HepG2 (cell line): ENCODE results near the gene NRDE2. TPM values are rescaled to one million over a fixed set of nuclear protein-coding genes. Genes with fewer than 3 reads are reported as not detected.
A peak's percentile ranks its signal among the peaks of the same experiment; 100 is the strongest.

Experiments
- ATAC-seq: fragments of 200-7000 bp; cut with Tn5 transposase; 3 replicates; pipeline ENCODE4 v1.9.1; 2020; ENCODE audit warnings: mild to moderate bottlenecking, moderate library complexity
- BruUV-seq: library from RNA; stranded (reverse); fragments of 400-500 nt; replicated peaks from 2 replicates; lab custom pipeline; 2021; lab: Mats Ljungman, UMichigan
- CTCF ChIA-PET: fragments of 300-600 bp; formaldehyde crosslinking; extraction: SDS; loops from one replicate; lab custom pipeline; 2021; ENCODE audit warnings: low total read pairs, inconsistent platforms, low intra/inter-chr PET ratio; lab: Yijun Ruan, JAX
- POLR2A ChIA-PET: fragments of 350-600 bp; sonication (Branson Sonifier 250); formaldehyde crosslinking; loops from one replicate; lab custom pipeline; 2020; ENCODE audit warnings: antibody characterized with exemption, inconsistent platforms; lab: Yijun Ruan, JAX
- DNase-seq: peaks from one replicate; pipeline ENCODE4 v3.0.0-alpha.2; 2015; ENCODE audit warnings: low spot score
- FAIRE-seq: peaks from 3 replicates; lab custom pipeline; 2011; peaks lifted over from hg19 to GRCh38; lab: Jason Lieb, UNC
- H2AFZ ChIP-seq: one replicate; pipeline ENCODE4 v1.6.1; 2011; ENCODE audit warnings: low read length, inconsistent platforms
- H3K27ac ChIP-seq: fragments of 300-600 bp; 3 replicates; pipeline ENCODE4 v1.8.0; 2011; ENCODE audit warnings: mixed run types, mild to moderate bottlenecking, mixed read lengths, low read length, inconsistent platforms; ENCODE audit not compliant: insufficient read depth; ENCODE audit errors: extremely low read length
- H3K27me3 ChIP-seq, 2 experiments: fragments of 200-600 bp in 1 of 2; 2 replicates in 1 of 2; 3 replicates in 1 of 2; pipeline versions ENCODE4 v1.6.0 to v1.8.0; 2011; ENCODE audit warnings: low read length in 2 of 2, mild to moderate bottlenecking in 2 of 2, moderate library complexity in 2 of 2, inconsistent platforms in 1 of 2; ENCODE audit not compliant: insufficient read depth in 2 of 2, control insufficient read depth in 1 of 2
- H3K36me3 ChIP-seq, 2 experiments: fragments of 200-600 bp in 1 of 2; replicated peaks in 1 of 2; 2 replicates in 1 of 2; 3 replicates in 1 of 2; pipeline versions ENCODE4 v1.5.1 to v1.8.0; 2011; ENCODE audit warnings: low read length in 2 of 2, inconsistent platforms in 1 of 2; ENCODE audit not compliant: insufficient read depth in 2 of 2, control insufficient read depth in 1 of 2
- H3K4me1 ChIP-seq: 2 replicates; pipeline ENCODE4 v1.5.1; 2012; ENCODE audit warnings: low read length, inconsistent platforms; ENCODE audit not compliant: insufficient read depth
- H3K4me2 ChIP-seq: 2 replicates; pipeline ENCODE4 v1.6.0; 2011; ENCODE audit warnings: low read depth, low read length, inconsistent platforms
- H3K4me3 ChIP-seq, 3 experiments: fragments of 200-600 bp in 1 of 3; sonication (generic), shearing (Covaris generic) in 1 of 3; replicated peaks in 1 of 3; 2 replicates each; pipeline ENCODE4 v1.5.1; 2011 to 2016; ENCODE audit warnings: low read length in 3 of 3, inconsistent platforms in 2 of 3, low read depth in 2 of 3, mild to moderate bottlenecking in 2 of 3, control low read depth in 1 of 3, mixed read lengths in 1 of 3; ENCODE audit not compliant: insufficient read depth in 1 of 3
- H3K79me2 ChIP-seq: one replicate; pipeline ENCODE4 v1.6.1; 2011; ENCODE audit warnings: low read length, inconsistent platforms; ENCODE audit not compliant: insufficient read depth
- H3K9ac ChIP-seq: 2 replicates; pipeline ENCODE4 v1.6.0; 2011; ENCODE audit warnings: mild to moderate bottlenecking, low read depth, low read length, inconsistent platforms; ENCODE audit not compliant: insufficient read depth
- H3K9me3 ChIP-seq: 2 replicates; pipeline ENCODE4 v1.5.1; 2012; ENCODE audit warnings: mild to moderate bottlenecking, low read length
- H4K20me1 ChIP-seq: 2 replicates; pipeline ENCODE4 v1.6.0; 2011; ENCODE audit warnings: inconsistent platforms, mild to moderate bottlenecking, low read length, moderate library complexity; ENCODE audit not compliant: insufficient read depth
- AGO2 ChIP-seq: fragments of 200-400 bp; formaldehyde crosslinking; optimal IDR thresholded peaks from 2 replicates; pipeline ENCODE3; 2017; ENCODE audit warnings: mild to moderate bottlenecking, low read depth, low read length, moderate library complexity
- ATF7-NPFF ChIP-seq: sonication (generic); formaldehyde crosslinking; IDR thresholded peaks from 2 replicates; pipeline ENCODE4 v1.8.1; 2023; ENCODE audit warnings: mild to moderate bottlenecking, low read depth, missing genetic modification reagents, moderate library complexity
- CEBPB ChIP-seq: IDR thresholded peaks from 2 replicates; pipeline ENCODE4 v1.6.1; 2011; ENCODE audit warnings: low read depth, low read length, improper control_type of control experiment, borderline replicate concordance
- FOXK2 ChIP-seq: fragments of 450-650 bp; IDR thresholded peaks from 2 replicates; pipeline ENCODE4 v1.6.1; 2016
- HHEX ChIP-seq: IDR thresholded peaks from 2 replicates; pipeline ENCODE4 v1.6.1; 2016; ENCODE audit warnings: control low read depth
- MAFF ChIP-seq: IDR thresholded peaks from 2 replicates; pipeline ENCODE4 v1.6.1; 2011; ENCODE audit warnings: low read depth, low read length, improper control_type of control experiment
- MTA3 ChIP-seq: sonication (generic); formaldehyde crosslinking; IDR thresholded peaks from 2 replicates; pipeline ENCODE4 v1.4.0; 2020; ENCODE audit warnings: missing genetic modification reagents
- PCBP1 ChIP-seq: fragments of 200-400 bp; formaldehyde crosslinking; IDR thresholded peaks from 2 replicates; pipeline ENCODE4 v1.6.1; 2017; ENCODE audit warnings: mild to moderate bottlenecking, low read depth, low read length, borderline replicate concordance
- PCBP2 ChIP-seq: fragments of 200-400 bp; formaldehyde crosslinking; optimal IDR thresholded peaks from 2 replicates; pipeline ENCODE3; 2018; ENCODE audit warnings: low read length, low read depth; ENCODE audit not compliant: poor library complexity, severe bottlenecking
- PHF8 ChIP-seq: sonication (generic); formaldehyde crosslinking; IDR thresholded peaks from 2 replicates; pipeline ENCODE4 v1.5.0; 2020; ENCODE audit warnings: missing genetic modification reagents
- RELA ChIP-seq: sonication (generic); formaldehyde crosslinking; IDR thresholded peaks from 2 replicates; pipeline ENCODE4 v1.4.0; 2020; ENCODE audit warnings: missing genetic modification reagents
- RNF2 ChIP-seq: fragments of 450-650 bp; conservative IDR thresholded peaks from 2 replicates; pipeline ENCODE4 v1.6.1; 2016; ENCODE audit warnings: low read depth
- SIX1 ChIP-seq: sonication (generic); formaldehyde crosslinking; IDR thresholded peaks from 2 replicates; pipeline ENCODE4 v1.4.0; 2020; ENCODE audit warnings: missing genetic modification reagents, borderline replicate concordance
- ZBTB14 ChIP-seq: sonication (generic); formaldehyde crosslinking; IDR thresholded peaks from 2 replicates; pipeline ENCODE4 v1.4.0; 2020; ENCODE audit warnings: missing genetic modification reagents
- ZNF256 ChIP-seq: sonication (generic); formaldehyde crosslinking; conservative IDR thresholded peaks from 2 replicates; pipeline ENCODE4 v1.4.0; 2020; ENCODE audit warnings: missing genetic modification reagents
- ZNF326 ChIP-seq: sonication (generic); formaldehyde crosslinking; IDR thresholded peaks from 2 replicates; pipeline ENCODE4 v1.4.0; 2020; ENCODE audit warnings: missing genetic modification reagents, borderline replicate concordance
- WGBS: methylation state at CpG from one replicate; pipeline ENCODE4 v1.1.6; 2017; ENCODE audit warnings: low lambda C conversion rate; 5-methylcytosine and 5-hydroxymethylcytosine counted together
- in situ Hi-C: cut with HindIII; loops from 2 replicates; pipeline ENCODE4 v1.10.0; 2017; ENCODE audit warnings: low pct_unique_long_range_greater_than_20kb; ENCODE audit not compliant: extremely low pct_ligation_motif_present
- intact Hi-C: fragments of 100-400 bp; cut with micrococcal nuclease; formaldehyde crosslinking; loops from one replicate; pipeline ENCODE4 v1.10.0; 2022; ENCODE audit not compliant: unreplicated experiment
- polyA plus RNA-seq, 8 experiments: library from polyadenylated mRNA; depleted of rRNA in 3 of 8; stranded (reverse) in 7 of 8; unstranded in 1 of 8; fragments of >200 nt; fragmentation: Illumina TruSeq in 4 of 8; extraction: Trizol in 4 of 8; gene quantifications; 2 replicates each; pipeline versions ENCODE4 v1.2.1 to v1.2.3, GENCODE V29; 2011 to 2016; ENCODE audit warnings: low read depth in 4 of 8, missing spikeins in 1 of 8, mixed read lengths in 1 of 8; ENCODE audit not compliant: insufficient read depth in 1 of 8
- total RNA-seq, 5 experiments: library from RNA; depleted of rRNA; stranded (reverse); fragments of >200 nt; fragmentation: Illumina TruSeq; extraction: Trizol; gene quantifications; 2 replicates each; pipeline ENCODE4 v1.2.3, GENCODE V29; 2016; ENCODE audit warnings: low read depth in 1 of 5
- TF ChIP-seq, protein P1 (sequence below): sonication (generic); formaldehyde crosslinking; IDR thresholded peaks from 2 replicates; pipeline ENCODE4 v1.4.0; 2020; ENCODE audit warnings: missing genetic modification reagents
- TF ChIP-seq, protein P2 (sequence below): sonication (generic); formaldehyde crosslinking; IDR thresholded peaks from 2 replicates; pipeline ENCODE4 v1.4.0; 2020; ENCODE audit warnings: missing genetic modification reagents

Gene NRDE2
- total and polyA plus RNA-seq, 2 of the 13 experiments (the other 11 are each of a cell fraction or from before 2014, with no cell fraction given) = 5.6 to 12.5 TPM

DNA sequence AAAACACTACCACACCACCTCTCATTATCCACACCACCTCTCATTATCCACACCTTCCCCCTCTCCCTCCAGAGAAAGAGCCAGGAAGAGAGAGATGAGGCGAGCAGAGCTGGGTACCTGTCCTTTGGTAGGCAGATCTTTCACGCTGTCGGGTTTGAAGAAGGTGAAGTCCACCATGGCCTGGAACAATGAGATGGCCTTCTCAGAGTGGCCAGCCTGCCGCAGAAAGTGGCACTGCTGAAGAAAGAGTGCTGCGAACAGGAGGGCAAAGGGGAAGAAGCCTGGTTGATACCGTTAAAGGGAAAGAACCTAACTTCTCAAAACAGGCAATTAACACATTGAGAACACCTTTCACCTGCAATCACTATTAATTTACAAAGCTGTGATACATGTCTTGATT, 30.6 kb downstream of the NRDE2 start (continued):
- TF ChIP-seq MAFF = no peak

- Histone ChIP-seq H3K9me3 (no peaks in the 10 kb centered on the region), H3K4me2 (no peak overlapping the region), H3K4me3 (no peak overlapping the region), H3K79me2 (no peaks in the 10 kb centered on the region), H3K27me3 (no peaks in the 10 kb centered on the region), H3K9ac (no peak overlapping the region), H3K4me1 (peaks cover 37% of the 10 kb centered on the region), H3K36me3 (peaks cover 7 to 41% of the 10 kb centered on the region in 2 experiments; a peak in 4 of 5 replicates), H4K20me1 (no peaks in the 10 kb centered on the region), H3K27ac (no peak overlapping the region), H2AFZ (no peak overlapping the region)
- intact Hi-C loops (loop anchor here (1.0 to 5.0 kb wide), 3 partner anchors 99 to 457 kb away; no protein-coding TSS in a partner anchor), in situ Hi-C loops (loop anchor here (5.0 to 10.0 kb wide), 2 partner anchors 214 to 397 kb away; no protein-coding TSS in a partner anchor)
- BruUV-seq = no TSS peak
- ATAC-seq = no peak; the same call in 2 of the 3 replicates
- no peak for FAIRE-seq
- 98% methylated on average over 2 of the region's 2 CpGs for WGBS
- ChIA-PET CTCF (no interaction called here), POLR2A (no interaction called here)
- DNase-seq = no peak
- TF ChIP-seq CEBPB (peak; percentile 35; the same call in 1 of the 2 replicates), SIX1 (CRISPR knock-in tag) (no peak), PHF8 (CRISPR knock-in tag) (no peak), ATF7-NPFF (CRISPR knock-in tag) (no peak), MTA3 (CRISPR knock-in tag) (no peak), AGO2 (no peak), ZNF326 (CRISPR knock-in tag) (no peak), PCBP2 (peak; percentile 43), HHEX (CRISPR knock-in tag) (no peak), RNF2 (no peak), FOXK2 (no peak), RELA (no peak), PCBP1 (peak; percentile 89), ZNF256 (no peak), ZBTB14 (no peak)
- TF ChIP-seq, protein P1, sequence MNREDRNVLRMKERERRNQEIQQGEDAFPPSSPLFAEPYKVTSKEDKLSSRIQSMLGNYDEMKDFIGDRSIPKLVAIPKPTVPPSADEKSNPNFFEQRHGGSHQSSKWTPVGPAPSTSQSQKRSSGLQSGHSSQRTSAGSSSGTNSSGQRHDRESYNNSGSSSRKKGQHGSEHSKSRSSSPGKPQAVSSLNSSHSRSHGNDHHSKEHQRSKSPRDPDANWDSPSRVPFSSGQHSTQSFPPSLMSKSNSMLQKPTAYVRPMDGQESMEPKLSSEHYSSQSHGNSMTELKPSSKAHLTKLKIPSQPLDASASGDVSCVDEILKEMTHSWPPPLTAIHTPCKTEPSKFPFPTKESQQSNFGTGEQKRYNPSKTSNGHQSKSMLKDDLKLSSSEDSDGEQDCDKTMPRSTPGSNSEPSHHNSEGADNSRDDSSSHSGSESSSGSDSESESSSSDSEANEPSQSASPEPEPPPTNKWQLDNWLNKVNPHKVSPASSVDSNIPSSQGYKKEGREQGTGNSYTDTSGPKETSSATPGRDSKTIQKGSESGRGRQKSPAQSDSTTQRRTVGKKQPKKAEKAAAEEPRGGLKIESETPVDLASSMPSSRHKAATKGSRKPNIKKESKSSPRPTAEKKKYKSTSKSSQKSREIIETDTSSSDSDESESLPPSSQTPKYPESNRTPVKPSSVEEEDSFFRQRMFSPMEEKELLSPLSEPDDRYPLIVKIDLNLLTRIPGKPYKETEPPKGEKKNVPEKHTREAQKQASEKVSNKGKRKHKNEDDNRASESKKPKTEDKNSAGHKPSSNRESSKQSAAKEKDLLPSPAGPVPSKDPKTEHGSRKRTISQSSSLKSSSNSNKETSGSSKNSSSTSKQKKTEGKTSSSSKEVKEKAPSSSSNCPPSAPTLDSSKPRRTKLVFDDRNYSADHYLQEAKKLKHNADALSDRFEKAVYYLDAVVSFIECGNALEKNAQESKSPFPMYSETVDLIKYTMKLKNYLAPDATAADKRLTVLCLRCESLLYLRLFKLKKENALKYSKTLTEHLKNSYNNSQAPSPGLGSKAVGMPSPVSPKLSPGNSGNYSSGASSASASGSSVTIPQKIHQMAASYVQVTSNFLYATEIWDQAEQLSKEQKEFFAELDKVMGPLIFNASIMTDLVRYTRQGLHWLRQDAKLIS (CRISPR knock-in tag) = no peak
- TF ChIP-seq, protein P2, sequence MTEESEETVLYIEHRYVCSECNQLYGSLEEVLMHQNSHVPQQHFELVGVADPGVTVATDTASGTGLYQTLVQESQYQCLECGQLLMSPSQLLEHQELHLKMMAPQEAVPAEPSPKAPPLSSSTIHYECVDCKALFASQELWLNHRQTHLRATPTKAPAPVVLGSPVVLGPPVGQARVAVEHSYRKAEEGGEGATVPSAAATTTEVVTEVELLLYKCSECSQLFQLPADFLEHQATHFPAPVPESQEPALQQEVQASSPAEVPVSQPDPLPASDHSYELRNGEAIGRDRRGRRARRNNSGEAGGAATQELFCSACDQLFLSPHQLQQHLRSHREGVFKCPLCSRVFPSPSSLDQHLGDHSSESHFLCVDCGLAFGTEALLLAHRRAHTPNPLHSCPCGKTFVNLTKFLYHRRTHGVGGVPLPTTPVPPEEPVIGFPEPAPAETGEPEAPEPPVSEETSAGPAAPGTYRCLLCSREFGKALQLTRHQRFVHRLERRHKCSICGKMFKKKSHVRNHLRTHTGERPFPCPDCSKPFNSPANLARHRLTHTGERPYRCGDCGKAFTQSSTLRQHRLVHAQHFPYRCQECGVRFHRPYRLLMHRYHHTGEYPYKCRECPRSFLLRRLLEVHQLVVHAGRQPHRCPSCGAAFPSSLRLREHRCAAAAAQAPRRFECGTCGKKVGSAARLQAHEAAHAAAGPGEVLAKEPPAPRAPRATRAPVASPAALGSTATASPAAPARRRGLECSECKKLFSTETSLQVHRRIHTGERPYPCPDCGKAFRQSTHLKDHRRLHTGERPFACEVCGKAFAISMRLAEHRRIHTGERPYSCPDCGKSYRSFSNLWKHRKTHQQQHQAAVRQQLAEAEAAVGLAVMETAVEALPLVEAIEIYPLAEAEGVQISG = no peak
These were observed 31.1 kb downstream of the NRDE2 start for GRCh38 chr14:90300611-90301047.
